ENCODE results near the gene CFAP46.
A peak's percentile ranks its signal among the peaks of the same experiment; 100 is the strongest.

CFAP46 gene

GRCh38 chr10:132850896-132851295 is 91.5 kb downstream of the CFAP46 start:
- H3K27me3 ChIP-seq (ENCODE audit: insufficient read depth, low read length, poor library complexity), result peaks cover 5% of the 10 kb centered on the region
- H3K4me2 ChIP-seq (ENCODE audit: insufficient read depth, low read length), result no peak overlapping the region
- H3K27ac ChIP-seq (ENCODE audit: low read length), result no peak overlapping the region
- no peak overlapping the region for H2AFZ ChIP-seq (ENCODE audit: low read depth, low read length)
- DNase-seq (peak; percentile 2), ATAC-seq (ENCODE audit: insufficient read depth, low read depth) (no peak)
- H3K9me3 ChIP-seq (ENCODE audit: insufficient read depth, low read length, severe bottlenecking), result no peaks in the 10 kb centered on the region
- no peak overlapping the region for H3K9ac ChIP-seq (ENCODE audit: low read depth, low read length)
- TF ChIP-seq EZH2 (IDR thresholded peaks at IDR 0.05; ENCODE audit: borderline replicate concordance, low read depth, low read length, severe bottlenecking) (no peak), CTCF (IDR thresholded peaks at IDR 0.05; ENCODE audit: borderline replicate concordance, extremely low read depth, low read length, poor library complexity, severe bottlenecking) (no peak)
- no peaks in the 10 kb centered on the region for H4K20me1 ChIP-seq (ENCODE audit: insufficient read depth, low read length)
- peaks cover 18% of the 10 kb centered on the region for H3K4me1 ChIP-seq (ENCODE audit: insufficient read depth, low read length)
- H3K4me3 ChIP-seq (ENCODE audit: low read depth in 1 of 2, low read length in 2 of 2), result no peak overlapping the region
- H3K79me2 ChIP-seq (ENCODE audit: insufficient read depth, low read length), result no peaks in the 10 kb centered on the region
- no peaks in the 10 kb centered on the region for H3K36me3 ChIP-seq (ENCODE audit: insufficient read depth, low read length)

GRCh38 chr10:132850246-132850645 is 92.1 kb downstream of the CFAP46 start:
- H3K27me3 ChIP-seq (ENCODE audit: insufficient read depth, low read length, poor library complexity), result peaks cover 5% of the 10 kb centered on the region
- H3K9me3 ChIP-seq (ENCODE audit: insufficient read depth, low read length, severe bottlenecking), result no peaks in the 10 kb centered on the region

GRCh38 chr10:132849546-132850031 is 92.8 kb downstream of the CFAP46 start:
- Histone ChIP-seq H3K4me1 (ENCODE audit: insufficient read depth, low read length) (peaks cover 18% of the 10 kb centered on the region), H3K36me3 (ENCODE audit: insufficient read depth, low read length) (no peaks in the 10 kb centered on the region), H3K9ac (ENCODE audit: low read depth, low read length) (no peak overlapping the region), H3K79me2 (ENCODE audit: insufficient read depth, low read length) (no peaks in the 10 kb centered on the region), H4K20me1 (ENCODE audit: insufficient read depth, low read length) (no peaks in the 10 kb centered on the region), H3K4me3 (ENCODE audit: low read depth in 1 of 2, low read length in 2 of 2) (no peak overlapping the region), H3K4me2 (ENCODE audit: insufficient read depth, low read length) (no peak overlapping the region), H3K9me3 (ENCODE audit: insufficient read depth, low read length, severe bottlenecking) (no peaks in the 10 kb centered on the region), H3K27ac (ENCODE audit: low read length) (no peak overlapping the region), H2AFZ (ENCODE audit: low read depth, low read length) (no peak overlapping the region), H3K27me3 (ENCODE audit: insufficient read depth, low read length, poor library complexity) (peaks cover 5% of the 10 kb centered on the region)
- TF ChIP-seq EZH2 (IDR thresholded peaks at IDR 0.05; ENCODE audit: borderline replicate concordance, low read depth, low read length, severe bottlenecking), result no peak
- no peak for TF ChIP-seq CTCF (IDR thresholded peaks at IDR 0.05; ENCODE audit: borderline replicate concordance, extremely low read depth, low read length, poor library complexity, severe bottlenecking)
- ATAC-seq (ENCODE audit: insufficient read depth, low read depth) (no peak), DNase-seq (peak; percentile 1)

More at GRCh38 chr10:132850246-132850645, 92.1 kb downstream of the CFAP46 start:
- Histone ChIP-seq H3K4me2 (ENCODE audit: insufficient read depth, low read length) (no peak overlapping the region), H3K9ac (ENCODE audit: low read depth, low read length) (no peak overlapping the region), H3K36me3 (ENCODE audit: insufficient read depth, low read length) (no peaks in the 10 kb centered on the region), H4K20me1 (ENCODE audit: insufficient read depth, low read length) (no peaks in the 10 kb centered on the region), H3K79me2 (ENCODE audit: insufficient read depth, low read length) (no peaks in the 10 kb centered on the region), H3K27ac (ENCODE audit: low read length) (no peak overlapping the region), H3K4me1 (ENCODE audit: insufficient read depth, low read length) (peaks cover 18% of the 10 kb centered on the region), H2AFZ (ENCODE audit: low read depth, low read length) (no peak overlapping the region), H3K4me3 (ENCODE audit: low read depth in 1 of 2, low read length in 2 of 2) (no peak overlapping the region)
- ATAC-seq (ENCODE audit: insufficient read depth, low read depth), result no peak
- TF ChIP-seq CTCF (IDR thresholded peaks at IDR 0.05; ENCODE audit: borderline replicate concordance, extremely low read depth, low read length, poor library complexity, severe bottlenecking), result no peak
- no peak for TF ChIP-seq EZH2 (IDR thresholded peaks at IDR 0.05; ENCODE audit: borderline replicate concordance, low read depth, low read length, severe bottlenecking)
- no peak for DNase-seq
